Activated naive CD8-positive, alpha-beta T cell treated with anti-CD3 and anti-CD28 coated beads, Interleukin-2, amount 10 ng/mL, durations not matched to agents 7 days and 5 days (primary cell): ENCODE results near the gene XRCC4. TPM values are rescaled to one million over a fixed set of nuclear protein-coding genes. Genes with fewer than 3 reads are reported as not detected.

Experiments
- ATAC-seq: fragments of 150-1000 bp; cut with Tn5 transposase; one replicate; pipeline ENCODE4 v1.10.0; 2021; ENCODE audit warnings: low read depth, moderate library complexity
- POLR2A ChIA-PET: fragments of 350-600 bp; sonication (Branson Sonifier 250); formaldehyde crosslinking; loops from one replicate; lab custom pipeline; 2021; ENCODE audit warnings: antibody characterized with exemption; lab: Charles Lee
- DNase-seq: peaks from one replicate; pipeline ENCODE4 v3.0.0; 2021
- H3K27ac Mint-ChIP-seq: one replicate; pipeline ENCODE4 v1.8.0; 2022; ENCODE audit warnings: mild to moderate bottlenecking, mixed read lengths
- H3K27me3 Mint-ChIP-seq: one replicate; pipeline ENCODE4 v1.8.0; 2022; ENCODE audit warnings: mild to moderate bottlenecking, moderate library complexity, mixed read lengths
- H3K36me3 Mint-ChIP-seq: one replicate; pipeline ENCODE4 v1.8.0; 2021; ENCODE audit warnings: mild to moderate bottlenecking, mixed read lengths
- H3K4me1 Mint-ChIP-seq: one replicate; pipeline ENCODE4 v1.8.0; 2021; ENCODE audit warnings: mixed read lengths
- H3K4me3 Mint-ChIP-seq: one replicate; pipeline ENCODE4 v1.8.0; 2022; ENCODE audit warnings: mild to moderate bottlenecking, moderate library complexity, mixed read lengths
- H3K9me3 Mint-ChIP-seq: one replicate; pipeline ENCODE4 v1.8.0; 2021; ENCODE audit warnings: mixed read lengths
- total RNA-seq, 2 experiments: library from RNA; stranded (reverse); gene quantifications; one replicate each; pipeline ENCODE4 v1.2.3, GENCODE V29; 2021

Gene XRCC4
- total RNA-seq, result 10 to 100 TPM in 1 of 2 experiments, 1 to 10 TPM in 1; 9.3 to 10.7 TPM

GRCh38 chr5:83076742-83077661 lies at the start of gene XRCC4, which contains the start of gene TMEM167A:
XRCC4 (plus strand) TSS chr5:83077547; CDS start chr5:83104920, 27,373 bp downstream.
TMEM167A (minus strand) TSS chr5:83077394; CDS start chr5:83077323, 71 bp downstream.
- ATAC-seq (peak; percentile 99), DNase-seq (peak; percentile 87)
- no peaks in the 10 kb centered on the region for H3K27me3 Mint-ChIP-seq
- H3K9me3 Mint-ChIP-seq, result no peaks in the 10 kb centered on the region
- H3K4me1 Mint-ChIP-seq, result peaks cover 19% of the 10 kb centered on the region
- POLR2A ChIA-PET, result interaction anchor here (0.5 to 1.6 kb wide), 8 partner anchors 11 to 799 kb away, joined by 3 to 6 read pairs (median 4); partner anchors contain the start of gene RPS23
- peak within 1 kb of the TSS; percentile 95 for H3K4me3 Mint-ChIP-seq
- peak within 1 kb of the TSS; percentile 96 for H3K27ac Mint-ChIP-seq
- H3K36me3 Mint-ChIP-seq, result peaks cover 22% of the 10 kb centered on the region

- Mint-ChIP-seq H3K4me1 (no peaks in the 10 kb centered on the region), H3K27ac (no peak overlapping the region), H3K4me3 (no peak overlapping the region), H3K9me3 (peaks cover 2% of the 10 kb centered on the region), H3K27me3 (peaks cover 6% of the 10 kb centered on the region), H3K36me3 (no peaks in the 10 kb centered on the region)
- POLR2A ChIA-PET, result no interaction called here
- ATAC-seq (no peak), DNase-seq (no peak)
Observed at GRCh38 chr5:83029912-83030311, 47.4 kb upstream of the XRCC4 start.

GRCh38 chr5:83031381-83031780 lies 46.0 kb upstream of the XRCC4 start:
- no peak for ATAC-seq
- no peak for DNase-seq
- H3K36me3 Mint-ChIP-seq, result no peaks in the 10 kb centered on the region
- H3K27ac Mint-ChIP-seq, result no peak overlapping the region
- peaks cover 2% of the 10 kb centered on the region for H3K9me3 Mint-ChIP-seq
- peaks cover under 1% of the 10 kb centered on the region for H3K4me1 Mint-ChIP-seq
- H3K27me3 Mint-ChIP-seq, result peaks cover 4% of the 10 kb centered on the region
- H3K4me3 Mint-ChIP-seq, result no peak overlapping the region
- POLR2A ChIA-PET, result no interaction called here

DNA sequence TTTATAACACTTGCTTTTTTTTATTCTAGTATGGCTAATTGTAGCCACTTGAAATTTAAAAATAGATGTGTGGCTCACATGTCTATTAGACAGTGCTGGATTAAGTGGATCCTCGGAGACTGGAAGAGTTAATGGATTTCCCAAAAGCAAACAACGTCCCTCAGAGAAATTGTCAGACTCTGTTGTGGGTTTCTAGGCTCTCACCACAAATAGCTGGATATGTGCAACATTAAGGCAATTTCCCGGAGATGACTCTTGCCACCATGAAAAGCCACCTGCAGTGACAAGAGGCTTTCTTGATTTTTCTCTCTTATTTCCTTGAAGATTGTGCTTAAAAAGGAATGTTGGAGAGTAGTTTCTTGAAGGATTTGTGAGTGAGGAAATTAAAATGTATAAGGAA lies 43.3 kb upstream of the XRCC4 start:
- peaks cover 3% of the 10 kb centered on the region for H3K4me1 Mint-ChIP-seq
- H3K36me3 Mint-ChIP-seq, result no peaks in the 10 kb centered on the region
- DNase-seq (no peak), ATAC-seq (no peak)
- H3K4me3 Mint-ChIP-seq, result no peak overlapping the region
- H3K27me3 Mint-ChIP-seq, result no peaks in the 10 kb centered on the region
- peaks cover 2% of the 10 kb centered on the region for H3K9me3 Mint-ChIP-seq
- POLR2A ChIA-PET, result no interaction called here
- H3K27ac Mint-ChIP-seq, result no peak overlapping the region

DNA sequence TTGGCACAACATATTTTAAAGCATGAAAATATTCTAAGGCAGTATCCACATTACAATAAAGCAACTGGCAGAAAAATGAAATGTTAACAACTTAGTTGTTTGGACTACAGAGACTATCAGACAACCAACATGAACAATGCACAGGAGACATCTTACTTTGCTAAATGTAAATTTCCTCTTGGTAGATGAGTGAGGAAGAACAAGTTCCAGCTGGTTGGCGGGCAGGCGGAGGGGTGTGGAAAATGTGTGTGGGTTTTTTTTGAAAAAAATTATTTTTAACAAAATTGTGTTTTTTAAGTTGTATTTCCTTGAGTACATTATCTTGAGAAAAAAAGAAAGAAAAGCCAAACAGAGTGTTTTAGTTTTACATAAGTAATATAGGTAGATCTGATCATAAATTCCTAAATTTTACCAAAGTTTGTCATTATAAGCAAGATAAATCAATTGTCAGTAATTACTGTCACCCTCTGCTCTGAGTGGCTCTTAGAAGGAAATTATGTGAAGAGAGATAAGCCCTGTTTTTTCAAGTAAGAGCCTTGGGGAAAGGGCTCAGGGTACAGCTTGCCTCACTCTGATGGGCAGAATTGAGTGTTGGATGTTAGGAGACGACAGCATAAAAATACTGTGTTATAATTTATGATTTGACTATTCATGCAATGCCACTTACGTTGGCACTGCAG lies 42.7 kb upstream of the XRCC4 start:
- no peaks in the 10 kb centered on the region for H3K27me3 Mint-ChIP-seq
- H3K4me3 Mint-ChIP-seq, result no peak overlapping the region
- H3K36me3 Mint-ChIP-seq, result no peaks in the 10 kb centered on the region
- POLR2A ChIA-PET, result interaction anchor here (0.6 kb wide), 1 partner anchor 20 kb away, joined by 3 read pairs; no protein-coding TSS in a partner anchor
- ATAC-seq (no peak), DNase-seq (no peak)
- H3K27ac Mint-ChIP-seq, result no peak overlapping the region
- H3K9me3 Mint-ChIP-seq, result peaks cover 2% of the 10 kb centered on the region
- H3K4me1 Mint-ChIP-seq, result peaks cover 3% of the 10 kb centered on the region

- Mint-ChIP-seq H3K27me3 (no peaks in the 10 kb centered on the region), H3K4me1 (peaks cover 3% of the 10 kb centered on the region), H3K27ac (no peak overlapping the region), H3K9me3 (peaks cover 2% of the 10 kb centered on the region), H3K36me3 (no peaks in the 10 kb centered on the region), H3K4me3 (no peak overlapping the region)
- POLR2A ChIA-PET, result interaction anchor here (0.6 kb wide), 1 partner anchor 19 kb away, joined by 3 read pairs; no protein-coding TSS in a partner anchor
- DNase-seq (no peak), ATAC-seq (no peak)
Observed at GRCh38 chr5:83035373-83036100, 41.8 kb upstream of the XRCC4 start.

DNA sequence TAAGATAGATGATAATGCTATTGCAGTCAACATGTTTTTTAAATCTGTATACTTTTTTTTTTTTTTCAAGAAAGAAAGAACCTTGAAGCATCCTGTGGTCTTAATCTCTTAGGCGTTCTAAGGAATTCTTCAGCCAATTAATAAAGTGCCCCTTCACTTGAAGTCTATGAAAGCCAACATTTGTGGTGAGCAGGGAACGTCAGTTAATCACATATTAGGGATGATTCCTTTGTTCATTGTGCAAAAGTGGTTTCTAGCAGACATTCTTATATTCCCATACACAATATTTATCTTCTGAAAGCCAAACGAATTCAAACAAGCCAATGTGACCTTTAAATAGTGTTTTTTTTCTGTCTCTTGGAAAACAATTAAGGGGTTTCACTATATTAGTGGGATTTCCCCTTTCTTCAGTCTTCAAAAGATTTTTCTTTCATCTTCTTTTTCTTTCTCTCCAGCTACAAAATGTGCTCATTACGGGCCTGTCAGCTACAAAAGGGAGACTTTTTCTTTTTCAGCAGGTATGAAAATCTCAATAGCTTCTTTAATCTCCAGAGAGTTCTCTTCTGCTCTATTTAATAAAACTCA lies 40.3 kb upstream of the XRCC4 start:
- peaks cover 3% of the 10 kb centered on the region for H3K4me1 Mint-ChIP-seq

DNA sequence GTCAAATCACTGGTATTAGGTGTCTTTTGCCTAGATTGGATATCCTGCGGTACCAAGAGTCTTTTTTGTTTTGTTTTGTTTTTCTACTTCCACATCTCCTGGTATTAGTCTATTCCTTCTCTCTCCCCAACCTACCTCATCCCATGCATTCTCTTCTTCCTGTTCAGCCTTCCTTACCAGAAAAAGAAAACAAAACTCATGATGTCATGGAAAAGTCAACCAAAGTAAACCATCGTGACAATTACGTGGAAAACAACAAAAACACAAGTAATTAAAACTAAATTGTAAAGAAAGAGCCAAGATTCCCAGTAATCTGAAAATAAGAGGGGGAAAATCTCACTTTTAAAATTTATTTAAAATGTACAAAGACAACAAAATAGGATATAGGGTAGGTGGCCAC lies 38.4 kb upstream of the XRCC4 start:
- no peak for DNase-seq
- Mint-ChIP-seq H3K4me3 (no peak overlapping the region), H3K4me1 (peaks cover 3% of the 10 kb centered on the region), H3K9me3 (peaks cover 2% of the 10 kb centered on the region), H3K27me3 (no peaks in the 10 kb centered on the region), H3K36me3 (peaks cover 2% of the 10 kb centered on the region), H3K27ac (no peak overlapping the region)
- no peak for ATAC-seq
- POLR2A ChIA-PET, result no interaction called here

More for the DNA sequence above, 40.3 kb upstream of the XRCC4 start:
- POLR2A ChIA-PET, result no interaction called here
- Mint-ChIP-seq H3K4me3 (no peak overlapping the region), H3K27me3 (no peaks in the 10 kb centered on the region), H3K27ac (no peak overlapping the region), H3K36me3 (no peaks in the 10 kb centered on the region), H3K9me3 (peaks cover 2% of the 10 kb centered on the region)
- ATAC-seq (no peak), DNase-seq (no peak)

DNA sequence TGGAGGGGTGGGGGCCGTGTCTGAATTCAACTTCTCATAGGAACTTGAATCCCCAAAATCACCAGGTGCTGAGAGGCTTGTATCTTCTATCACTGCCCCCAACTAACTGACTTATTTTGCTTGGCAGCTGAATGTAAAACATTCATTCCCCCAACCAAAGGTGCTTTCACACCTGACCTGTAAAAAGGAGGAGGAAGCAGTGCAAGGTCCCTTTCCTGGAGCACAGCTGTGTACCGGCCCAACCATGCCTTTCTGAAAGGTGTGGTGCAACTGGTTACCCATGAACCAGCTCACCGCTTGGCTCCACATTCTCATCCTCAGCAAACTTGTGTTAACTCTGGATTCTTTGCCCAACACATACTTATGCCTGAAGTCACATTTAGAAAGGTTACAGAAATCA lies 34.8 kb upstream of the XRCC4 start:
- H3K4me3 Mint-ChIP-seq, result no peak overlapping the region
- DNase-seq (no peak), ATAC-seq (no peak)
- peaks cover 4% of the 10 kb centered on the region for H3K36me3 Mint-ChIP-seq
- no peaks in the 10 kb centered on the region for H3K27me3 Mint-ChIP-seq
- no peak overlapping the region for H3K27ac Mint-ChIP-seq
- no peaks in the 10 kb centered on the region for H3K9me3 Mint-ChIP-seq
- POLR2A ChIA-PET, result no interaction called here
- H3K4me1 Mint-ChIP-seq, result no peaks in the 10 kb centered on the region

GRCh38 chr5:83044926-83045325 lies 32.4 kb upstream of the XRCC4 start:
- Mint-ChIP-seq H3K4me3 (no peak overlapping the region), H3K27ac (no peak overlapping the region), H3K4me1 (no peaks in the 10 kb centered on the region), H3K27me3 (no peaks in the 10 kb centered on the region), H3K9me3 (no peaks in the 10 kb centered on the region), H3K36me3 (peaks cover 6% of the 10 kb centered on the region)
- POLR2A ChIA-PET, result no interaction called here
- ATAC-seq, result no peak
- DNase-seq, result no peak

- H3K4me3 Mint-ChIP-seq, result no peak overlapping the region
- no peaks in the 10 kb centered on the region for H3K4me1 Mint-ChIP-seq
- no peaks in the 10 kb centered on the region for H3K27me3 Mint-ChIP-seq
- H3K27ac Mint-ChIP-seq, result no peak overlapping the region
- H3K9me3 Mint-ChIP-seq, result no peaks in the 10 kb centered on the region
- POLR2A ChIA-PET, result no interaction called here
- no peak for DNase-seq
- H3K36me3 Mint-ChIP-seq, result peaks cover 24% of the 10 kb centered on the region
- ATAC-seq, result no peak
Observed at GRCh38 chr5:83048277-83048676, 29.1 kb upstream of the XRCC4 start.

DNA sequence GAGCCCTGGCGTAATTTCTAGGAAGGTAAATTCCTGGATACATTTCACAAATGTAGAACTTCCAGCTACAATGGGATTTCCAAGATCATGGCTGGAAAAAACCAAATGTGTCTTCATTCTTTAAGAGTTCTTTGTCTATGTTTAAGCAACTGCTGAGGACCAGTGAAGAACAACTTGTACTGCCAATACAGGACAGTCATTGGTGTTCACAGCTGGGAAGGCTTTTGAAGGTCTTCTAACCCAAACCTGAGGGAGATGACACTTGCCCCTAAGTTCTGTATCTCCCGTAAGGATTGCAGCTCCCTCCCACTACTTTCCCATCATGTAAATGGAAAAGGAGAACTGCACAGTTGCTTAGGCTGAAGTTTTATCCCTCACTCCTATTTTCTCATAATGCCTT lies 28.5 kb upstream of the XRCC4 start:
- H3K36me3 Mint-ChIP-seq, result peaks cover 25% of the 10 kb centered on the region
- DNase-seq, result no peak
- no peak overlapping the region for H3K4me3 Mint-ChIP-seq
- no peaks in the 10 kb centered on the region for H3K27me3 Mint-ChIP-seq
- ATAC-seq, result no peak
- H3K4me1 Mint-ChIP-seq, result no peaks in the 10 kb centered on the region
- no peak overlapping the region for H3K27ac Mint-ChIP-seq
- POLR2A ChIA-PET, result no interaction called here
- no peaks in the 10 kb centered on the region for H3K9me3 Mint-ChIP-seq
